HG03159 (cell line): ENCODE data around the gene ST8SIA5.

Experiments used
- ATAC-seq: cut with Tn5 transposase; IDR thresholded peaks from one replicate; pipeline ENCODE4 v1.9.1; 2021; ENCODE audit warnings: mild to moderate bottlenecking, moderate library complexity; ENCODE audit not compliant: unreplicated experiment

ST8SIA5 gene

GRCh38 chr18:46675112-46675511 lies 81.7 kb downstream of the ST8SIA5 start:
- ATAC-seq = no peak

GRCh38 chr18:46672062-46672970 lies 84.5 kb downstream of the ST8SIA5 start:
- ATAC-seq = no peak

GRCh38 chr18:46668694-46669093 lies 88.2 kb downstream of the ST8SIA5 start:
- no peak for ATAC-seq

GRCh38 chr18:46668135-46668534 lies 88.7 kb downstream of the ST8SIA5 start:
- no peak for ATAC-seq

- no peak for ATAC-seq
Measured at GRCh38 chr18:46663539-46663938, 93.3 kb downstream of the ST8SIA5 start.

- ATAC-seq = no peak
Measured at GRCh38 chr18:46660957-46661749, 95.7 kb downstream of the ST8SIA5 start.

- no peak for ATAC-seq
Measured at GRCh38 chr18:46659484-46659883, 97.4 kb downstream of the ST8SIA5 start.

- ATAC-seq = no peak
Measured at GRCh38 chr18:46657115-46657955, 99.5 kb downstream of the ST8SIA5 start, which contains the start of gene LOXHD1. LOXHD1 (minus strand) TSS chr18:46657220; CDS start chr18:46657033, 187 bp downstream.

GRCh38 chr18:46656326-46657114 lies 100.3 kb downstream of the ST8SIA5 start:
- no peak for ATAC-seq

GRCh38 chr18:46652372-46652771 lies 104.5 kb downstream of the ST8SIA5 start:
- no peak for ATAC-seq

- ATAC-seq = no peak
Measured at GRCh38 chr18:46650681-46651080, 106.2 kb downstream of the ST8SIA5 start.

- ATAC-seq = no peak
Measured at GRCh38 chr18:46649071-46649862, 107.6 kb downstream of the ST8SIA5 start.

- no peak for ATAC-seq
Measured at GRCh38 chr18:46646468-46646867, 110.4 kb downstream of the ST8SIA5 start.

GRCh38 chr18:46642561-46642960 lies 114.3 kb downstream of the ST8SIA5 start:
- ATAC-seq = no peak

GRCh38 chr18:46641917-46642316 lies 114.9 kb downstream of the ST8SIA5 start:
- no peak for ATAC-seq

- ATAC-seq = no peak
Measured at GRCh38 chr18:46639386-46639785, 117.5 kb downstream of the ST8SIA5 start.

GRCh38 chr18:46636040-46636630 lies 120.7 kb downstream of the ST8SIA5 start:
- no peak for ATAC-seq

GRCh38 chr18:46632401-46633071 lies 124.3 kb downstream of the ST8SIA5 start:
- ATAC-seq = no peak
